ENCODE data around the gene SETBP1. TPM values are rescaled to one million over a fixed set of nuclear protein-coding genes. Genes with fewer than 3 reads are reported as not detected.

Gene SETBP1
- total RNA-seq, 4 donors from 2014 or later = 14.5 to 34.2 (median 19.3) TPM

DNA sequence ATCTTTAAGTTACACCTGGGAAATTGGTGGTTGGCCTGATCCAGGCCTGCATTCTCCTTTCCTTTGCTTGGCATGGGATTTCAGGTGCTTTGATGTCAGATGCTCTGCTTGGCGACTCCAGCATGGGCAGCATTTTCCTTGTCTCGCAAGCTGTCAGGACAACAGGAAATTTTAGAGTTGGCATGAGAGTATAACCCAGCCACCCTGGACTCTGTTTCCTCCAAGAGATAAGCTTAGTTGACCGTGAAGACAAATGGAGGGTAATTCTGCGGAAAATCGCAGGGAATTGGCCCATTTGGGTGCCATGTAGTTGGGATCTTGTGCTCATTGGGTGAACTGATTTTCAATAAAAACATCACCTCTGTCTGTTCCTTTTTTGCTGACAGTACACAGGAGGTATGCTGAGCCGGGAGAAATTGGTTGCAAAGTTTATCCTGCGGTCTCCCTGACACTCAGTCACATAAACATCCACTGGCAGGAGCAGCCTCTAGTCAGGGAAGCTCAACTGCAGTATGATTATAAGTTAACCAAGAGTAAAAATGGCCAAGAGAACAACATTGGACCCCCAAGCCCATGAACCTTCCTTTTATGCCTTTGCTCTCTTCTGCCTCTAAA, 409.9 kb downstream of the SETBP1 start:
- ATAC-seq (ENCODE audit: low FRiP score) = no peak
- TF ChIP-seq, protein P1, sequence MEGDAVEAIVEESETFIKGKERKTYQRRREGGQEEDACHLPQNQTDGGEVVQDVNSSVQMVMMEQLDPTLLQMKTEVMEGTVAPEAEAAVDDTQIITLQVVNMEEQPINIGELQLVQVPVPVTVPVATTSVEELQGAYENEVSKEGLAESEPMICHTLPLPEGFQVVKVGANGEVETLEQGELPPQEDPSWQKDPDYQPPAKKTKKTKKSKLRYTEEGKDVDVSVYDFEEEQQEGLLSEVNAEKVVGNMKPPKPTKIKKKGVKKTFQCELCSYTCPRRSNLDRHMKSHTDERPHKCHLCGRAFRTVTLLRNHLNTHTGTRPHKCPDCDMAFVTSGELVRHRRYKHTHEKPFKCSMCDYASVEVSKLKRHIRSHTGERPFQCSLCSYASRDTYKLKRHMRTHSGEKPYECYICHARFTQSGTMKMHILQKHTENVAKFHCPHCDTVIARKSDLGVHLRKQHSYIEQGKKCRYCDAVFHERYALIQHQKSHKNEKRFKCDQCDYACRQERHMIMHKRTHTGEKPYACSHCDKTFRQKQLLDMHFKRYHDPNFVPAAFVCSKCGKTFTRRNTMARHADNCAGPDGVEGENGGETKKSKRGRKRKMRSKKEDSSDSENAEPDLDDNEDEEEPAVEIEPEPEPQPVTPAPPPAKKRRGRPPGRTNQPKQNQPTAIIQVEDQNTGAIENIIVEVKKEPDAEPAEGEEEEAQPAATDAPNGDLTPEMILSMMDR (IDR thresholded peaks at IDR 0.05) = no peak
- no peak for DNase-seq (ENCODE audit: low spot score)

DNA sequence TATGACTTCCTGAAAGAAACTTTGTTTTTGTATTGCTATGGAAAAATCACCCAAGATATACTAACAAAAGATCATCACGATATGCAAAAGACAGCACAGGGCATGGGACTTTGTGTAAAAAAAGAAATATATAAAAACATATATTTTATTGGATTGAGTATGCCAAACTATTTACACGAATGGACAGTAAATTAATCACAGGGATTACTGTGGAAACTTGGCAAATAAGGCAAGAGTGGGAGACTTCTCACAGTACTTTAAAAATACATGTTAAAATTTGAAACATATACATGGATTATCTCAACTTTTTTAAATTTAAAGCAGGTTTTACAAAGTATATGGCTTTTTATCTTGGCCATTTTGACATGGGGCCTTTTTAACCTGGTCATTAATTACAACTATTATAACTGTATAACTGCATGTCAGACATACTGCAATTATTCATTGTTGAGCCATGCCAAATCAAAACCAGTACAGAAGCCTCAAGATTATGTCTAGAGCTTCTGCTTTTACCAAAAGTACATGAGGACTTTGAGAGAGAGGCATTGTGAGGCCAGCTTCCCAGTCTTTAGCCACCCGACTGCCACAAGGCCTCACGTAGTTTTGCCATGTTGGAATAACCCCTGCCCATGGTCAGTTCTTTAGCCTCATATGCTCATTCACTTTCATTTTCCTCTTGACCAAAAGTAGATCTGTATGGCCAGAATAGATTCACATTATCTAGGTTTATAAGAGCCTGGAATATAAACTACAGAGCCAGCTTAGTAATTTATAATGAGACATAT, 419.8 kb downstream of the SETBP1 start:
- DNase-seq (ENCODE audit: low spot score) (no peak), ATAC-seq (ENCODE audit: low FRiP score) (no peak)
- TF ChIP-seq, protein P1 (IDR thresholded peaks at IDR 0.05) = no peak

DNA sequence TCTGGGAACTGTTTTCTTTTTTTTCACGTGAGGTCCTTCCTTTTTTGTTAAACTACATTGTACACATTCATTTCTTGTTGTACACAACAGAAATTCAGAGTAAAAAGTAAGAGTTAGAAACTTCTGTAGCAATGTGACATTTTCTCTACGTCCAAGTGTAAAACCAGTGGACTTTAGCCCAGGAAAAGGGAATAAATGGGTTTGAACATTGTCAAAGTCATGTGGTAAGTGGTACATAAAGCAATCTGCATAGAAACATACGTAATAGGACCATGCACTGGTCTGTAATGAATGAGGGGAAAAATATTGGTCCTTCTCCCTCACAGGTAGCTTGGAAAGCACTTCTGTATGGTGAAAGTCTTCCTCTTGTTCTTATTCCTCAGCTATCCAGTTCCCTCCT, 421.4 kb downstream of the SETBP1 start:
- ATAC-seq (ENCODE audit: low FRiP score) (no peak), DNase-seq (ENCODE audit: low spot score) (no peak)
- TF ChIP-seq, protein P1 (IDR thresholded peaks at IDR 0.05) = no peak

DNA sequence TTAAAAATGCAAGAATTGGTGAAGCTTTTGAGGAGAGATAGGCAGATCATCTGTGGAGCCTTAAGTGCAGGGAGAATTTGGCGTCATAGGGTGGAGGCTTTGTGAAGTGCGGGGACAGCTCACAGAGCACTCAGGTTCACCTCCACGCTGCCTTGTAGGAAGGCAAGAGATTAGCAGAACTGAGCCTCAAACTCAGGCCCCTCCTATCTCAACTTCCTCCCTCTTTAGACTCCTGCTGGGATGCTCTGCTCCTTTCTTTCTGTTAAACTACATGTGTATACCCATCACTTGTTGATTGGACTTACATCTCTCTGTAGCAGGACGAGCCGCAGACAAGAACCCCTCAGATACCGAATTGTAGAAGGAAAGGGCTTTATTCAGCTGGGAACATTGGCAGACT, 422.2 kb downstream of the SETBP1 start:
- no peak for ATAC-seq (ENCODE audit: low FRiP score)
- DNase-seq (ENCODE audit: low spot score) = no peak

DNA sequence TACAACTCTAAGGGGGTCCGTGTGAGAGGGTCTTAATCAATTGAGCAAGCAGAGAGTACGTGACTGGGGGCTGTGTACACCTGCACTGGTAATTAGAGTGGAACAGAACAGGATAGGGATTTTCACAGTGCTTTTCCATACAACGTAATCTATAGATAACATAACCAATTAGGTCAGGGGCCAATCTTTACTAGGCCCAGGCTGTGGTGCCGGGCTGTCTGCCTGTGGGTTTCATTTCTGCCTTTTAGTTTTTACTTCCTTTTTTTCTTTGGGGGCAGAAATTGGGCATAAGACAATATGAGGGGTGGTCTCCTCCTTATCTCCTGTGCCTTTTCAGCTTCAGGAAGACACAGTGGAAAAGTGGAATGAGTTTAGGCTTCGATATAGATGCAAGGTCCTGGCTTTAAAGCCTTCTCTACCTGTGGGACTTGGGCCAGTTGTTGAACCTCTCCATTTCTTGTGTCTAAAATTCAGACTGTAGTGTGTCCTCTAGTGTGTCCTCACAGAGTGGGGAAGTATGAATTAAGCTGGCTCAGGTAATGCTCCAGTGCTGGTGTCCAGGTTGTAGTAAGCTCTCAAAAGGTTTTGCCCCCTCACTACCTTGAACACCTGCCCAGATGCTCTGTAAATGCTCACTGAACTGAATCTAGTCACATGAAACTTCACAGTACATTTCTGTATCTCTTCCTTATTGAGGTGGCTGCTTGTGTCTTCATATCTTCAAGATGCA, 422.8 kb downstream of the SETBP1 start:
- no peak for DNase-seq (ENCODE audit: low spot score)
- TF ChIP-seq, protein P1 (IDR thresholded peaks at IDR 0.05) = no peak
- no peak for ATAC-seq (ENCODE audit: low FRiP score)

More for the DNA sequence above, 422.2 kb downstream of the SETBP1 start:
- TF ChIP-seq, protein P1 (IDR thresholded peaks at IDR 0.05) = no peak

DNA sequence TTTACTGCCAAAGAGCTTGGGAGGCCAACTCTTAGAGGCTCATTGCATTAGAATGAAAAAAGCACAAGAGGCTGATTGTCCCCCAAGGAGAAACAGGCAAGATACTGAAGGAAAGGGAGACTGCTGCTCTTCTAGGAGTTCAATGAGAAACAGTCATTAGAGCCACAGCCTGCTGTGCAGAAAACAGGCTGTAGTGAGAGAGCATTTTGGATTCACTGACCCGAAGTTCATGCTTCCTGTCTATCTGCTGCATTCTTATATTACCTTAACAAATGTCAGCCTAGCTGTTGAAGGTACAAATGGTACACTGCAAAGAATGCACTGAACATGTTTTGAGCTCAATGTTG, 423.3 kb downstream of the SETBP1 start:
- TF ChIP-seq, protein P1 (IDR thresholded peaks at IDR 0.05) = no peak
- ATAC-seq (ENCODE audit: low FRiP score) = no peak
- no peak for DNase-seq (ENCODE audit: low spot score)

Measured in omental fat pad (tissue), 4 donors.